IPS-NIHi7 (cell line): Measurements from ENCODE around the gene FGF9.

Source experiments
- DNase-seq: peaks from one replicate; pipeline ENCODE4 v3.0.0; 2012; ENCODE audit warnings: mixed read lengths; ENCODE audit errors: extremely low spot score

FGF9 gene

DNA sequence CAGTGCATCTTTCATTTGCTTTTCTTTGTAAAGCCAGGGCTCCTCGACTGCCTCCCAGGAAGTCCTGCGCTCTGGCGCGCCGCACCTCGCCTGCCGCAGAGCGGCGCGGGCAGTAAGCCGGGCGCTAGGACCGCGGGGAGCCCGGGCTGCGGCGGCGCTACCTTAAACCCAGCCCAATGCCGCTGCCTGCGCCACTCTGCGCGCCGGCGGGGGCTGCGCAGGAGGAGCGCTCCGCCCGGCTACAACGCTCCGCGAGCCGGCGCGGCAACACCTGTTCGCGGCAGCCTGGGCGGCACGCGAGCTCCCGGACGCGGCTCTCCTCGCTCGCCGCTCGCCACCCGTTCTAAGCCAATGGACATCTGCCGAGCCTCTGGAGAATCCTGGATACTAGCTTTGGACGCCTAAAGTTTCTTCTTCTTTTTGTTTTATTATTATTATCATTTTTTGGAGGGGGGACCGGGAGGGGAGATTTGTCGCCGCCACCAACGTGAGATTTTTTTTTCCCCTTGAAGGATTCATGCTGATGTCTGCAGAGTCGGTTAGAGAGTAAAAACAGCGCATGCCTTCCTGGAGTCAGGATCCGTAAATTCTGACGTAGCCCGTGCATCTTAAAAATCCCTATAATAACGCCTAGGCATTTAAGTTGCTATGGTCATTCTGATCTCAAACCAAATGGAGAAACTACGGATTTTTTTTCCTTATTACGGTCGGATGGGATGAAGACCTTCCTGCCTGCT is at the start of gene FGF9:
Gene FGF9 (plus strand): TSS at position 191 of the 737 bp plus-strand sequence. CDS start 840 bp downstream, outside the sequence.
- DNase-seq: peak; percentile 83

DNA sequence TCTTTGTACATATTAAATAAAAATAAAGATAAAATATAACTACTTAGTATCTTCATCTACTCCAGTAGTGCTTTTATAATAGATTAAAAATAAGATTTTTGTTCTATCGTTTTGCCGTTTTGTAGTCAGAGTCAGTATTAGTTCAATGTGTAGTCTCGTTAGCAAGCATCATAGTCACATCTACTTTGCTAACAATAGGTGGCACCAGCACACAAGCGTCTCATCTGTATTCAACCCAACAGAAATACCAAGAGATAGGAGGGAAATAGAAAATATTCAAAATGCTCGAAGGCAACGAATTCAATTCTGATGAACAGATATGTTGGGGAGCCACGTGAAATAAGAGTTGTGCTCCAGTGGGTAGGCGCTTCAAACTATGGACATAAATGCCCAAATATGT is 45.5 kb upstream of the FGF9 start:
- DNase-seq: peak; percentile 43

DNA sequence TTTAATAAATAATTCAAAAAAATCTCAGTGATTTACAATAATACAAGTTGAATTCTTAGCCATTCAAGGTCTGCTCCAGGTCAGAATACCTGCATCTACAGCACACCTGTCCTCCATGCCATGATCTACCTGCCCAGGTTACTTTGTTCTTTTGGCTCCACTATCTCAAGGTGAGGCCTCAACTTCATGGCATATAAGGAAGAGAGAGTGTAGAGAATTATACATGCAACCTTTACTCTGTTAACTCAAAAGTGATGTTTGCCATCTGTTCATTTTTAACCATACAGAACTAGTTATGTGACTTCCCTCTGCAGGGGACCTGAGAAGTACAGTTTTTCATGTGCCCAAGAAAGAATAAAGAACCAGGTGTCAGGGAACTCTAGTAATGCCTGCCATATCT is 38.7 kb upstream of the FGF9 start:
- DNase-seq: no peak

DNA sequence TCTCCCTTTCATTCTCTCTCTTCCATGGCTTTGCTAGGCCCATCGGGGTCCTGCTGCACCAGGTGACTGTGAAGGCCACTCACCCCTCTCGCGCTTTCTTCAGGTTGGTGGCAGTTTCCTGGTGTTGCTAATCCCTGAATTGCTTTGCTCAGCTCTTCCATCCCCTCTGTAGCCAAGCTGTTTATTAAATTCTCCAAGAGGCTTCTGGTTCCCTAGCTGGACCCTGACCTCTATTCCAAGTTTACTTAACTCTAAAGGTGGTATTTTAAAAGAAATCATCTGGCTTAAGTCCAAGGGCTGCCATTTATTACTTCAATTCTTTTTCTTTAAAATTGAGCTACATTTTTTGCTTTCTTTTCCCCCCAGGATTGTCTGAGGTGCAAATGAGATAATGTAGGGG is 34.2 kb upstream of the FGF9 start:
- no peak for DNase-seq

DNA sequence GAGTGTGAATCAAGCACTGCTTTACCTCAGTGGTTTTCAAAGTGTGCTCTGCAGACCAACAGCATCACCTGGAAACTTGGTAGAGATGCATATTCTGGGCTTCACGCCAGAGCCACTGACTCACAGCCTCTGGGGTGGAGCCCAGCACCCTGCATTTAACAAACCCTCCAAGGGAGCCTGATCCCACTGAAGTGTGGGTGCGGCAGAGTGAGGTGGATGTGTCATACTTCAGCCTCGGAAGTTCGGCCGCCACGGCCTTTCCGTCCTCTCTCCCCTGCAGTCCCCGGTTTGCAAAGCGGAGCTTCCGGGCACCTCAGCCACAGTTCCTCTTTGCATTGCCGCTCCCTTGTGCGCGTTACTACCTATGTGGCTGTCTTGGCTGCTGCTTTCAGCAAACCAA is 33.6 kb upstream of the FGF9 start:
- DNase-seq: no peak

DNA sequence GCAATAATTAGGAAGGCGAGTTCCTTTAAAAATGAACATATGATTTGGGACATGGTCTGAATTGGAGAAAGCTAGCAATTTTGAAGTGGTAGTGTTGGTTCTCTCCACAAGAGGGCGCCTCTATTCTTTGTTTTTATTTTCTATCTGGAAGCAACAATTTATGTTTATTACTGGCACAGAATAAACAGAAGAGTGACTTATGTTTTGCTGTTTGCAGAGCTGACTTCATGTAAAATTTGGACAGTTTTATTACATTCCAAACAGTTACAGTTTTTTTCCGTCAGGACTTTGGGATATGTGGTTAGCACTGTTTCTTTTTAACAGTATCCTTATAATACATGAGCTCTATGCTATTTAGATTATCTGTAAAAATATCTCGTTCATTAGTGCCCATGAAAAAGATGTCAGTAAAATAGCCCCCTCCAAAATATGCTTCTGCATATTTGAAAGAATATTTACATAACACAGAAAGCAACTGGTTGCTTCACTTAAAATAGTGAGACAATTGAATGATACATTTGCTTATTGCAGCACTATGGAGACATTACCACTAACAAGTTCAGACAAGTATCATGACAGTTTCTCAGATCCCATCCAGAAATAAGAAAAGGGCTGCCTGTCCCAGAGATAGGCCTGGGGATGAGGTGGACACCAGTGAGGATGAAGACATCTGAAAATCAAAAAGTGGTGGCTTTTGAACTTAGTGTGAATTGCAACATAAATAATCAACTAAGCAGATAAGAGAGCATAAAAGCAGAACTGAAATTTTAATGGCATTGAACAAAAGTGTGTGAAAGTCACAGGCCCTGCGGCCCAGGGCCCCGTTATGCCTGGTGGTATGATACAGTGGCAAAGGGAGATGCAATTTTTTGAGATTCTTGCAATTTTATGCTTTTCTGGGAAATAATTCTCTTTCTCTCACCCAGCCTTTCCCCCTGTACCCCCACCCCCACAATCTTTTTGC is 32.3 kb upstream of the FGF9 start:
- peak; percentile 45 for DNase-seq

DNA sequence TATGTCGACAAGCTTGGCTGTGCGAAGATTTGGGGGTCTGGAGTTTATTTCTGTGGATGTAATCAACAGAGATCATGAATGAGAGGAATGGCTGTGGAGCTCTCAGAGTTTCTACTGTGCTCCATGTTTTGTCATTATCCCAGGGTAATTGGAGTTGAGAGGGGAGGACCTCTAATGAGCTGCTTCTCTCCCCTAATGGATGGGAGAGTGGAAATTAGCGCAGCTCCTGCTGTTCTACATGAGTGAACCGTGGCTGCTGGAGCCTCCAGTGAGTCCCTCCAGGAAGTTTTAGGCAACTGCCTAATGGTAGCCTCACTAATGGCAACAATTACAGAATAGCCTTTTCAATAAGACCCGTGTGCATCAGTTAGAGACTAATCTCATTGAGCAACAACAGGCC is 31.3 kb upstream of the FGF9 start:
- no peak for DNase-seq

DNA sequence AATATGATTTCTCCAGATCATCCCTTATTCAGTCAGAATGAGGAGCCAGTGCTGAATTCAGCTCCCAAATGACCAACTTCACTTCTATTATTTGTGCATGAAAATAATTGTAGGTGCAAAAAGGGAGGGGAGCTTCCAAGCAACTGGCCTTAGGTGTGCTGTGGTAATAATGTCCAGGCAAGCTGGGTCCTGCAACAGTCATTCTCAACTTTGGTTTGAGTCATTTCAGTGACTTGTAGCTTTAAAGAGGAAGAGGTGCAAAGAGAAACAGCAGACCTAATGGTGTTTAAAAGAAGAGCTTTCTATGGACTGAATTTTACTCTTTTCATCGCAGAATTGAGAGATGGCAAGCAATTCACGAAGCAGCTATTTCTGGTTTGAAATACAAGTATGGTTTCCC is 29.2 kb upstream of the FGF9 start:
- no peak for DNase-seq

DNA sequence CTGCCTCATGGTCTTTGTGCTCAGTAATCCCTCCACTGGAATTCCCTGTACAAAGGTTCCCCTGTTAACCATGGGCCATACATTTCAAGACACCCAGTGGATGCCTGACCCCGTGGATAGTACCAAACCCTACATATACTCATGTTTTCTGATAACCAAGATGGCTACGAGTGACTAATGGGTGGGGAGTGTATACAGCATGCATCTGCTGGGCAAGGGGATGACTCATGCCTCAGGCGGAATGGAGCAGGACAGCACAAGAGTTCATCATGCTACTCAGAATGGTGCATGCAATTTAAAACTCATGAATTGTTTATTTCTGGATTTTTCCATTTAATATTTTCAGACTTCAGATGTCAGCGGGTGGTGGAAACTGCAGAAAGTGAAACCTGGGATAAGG is 13.3 kb upstream of the FGF9 start:
- DNase-seq: no peak

DNA sequence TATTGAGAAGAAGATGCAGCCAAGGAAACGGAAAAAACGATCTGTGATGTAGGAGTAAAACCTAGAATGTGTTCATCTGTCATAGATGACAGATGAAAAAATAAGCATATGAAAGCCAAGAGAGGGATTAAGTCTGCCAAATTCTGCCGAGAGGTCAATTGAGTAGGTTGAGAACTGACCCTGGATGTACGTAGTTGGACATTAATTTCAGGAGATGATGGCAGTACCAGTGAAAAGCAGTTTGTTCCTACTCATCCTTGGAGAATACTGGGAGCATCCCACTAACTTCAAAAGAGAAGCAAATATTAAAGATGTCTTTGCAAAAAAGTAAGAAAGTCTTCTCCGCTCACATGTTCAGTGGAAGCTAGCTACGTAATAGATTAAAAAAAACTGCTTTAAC is 11.8 kb upstream of the FGF9 start:
- no peak for DNase-seq

DNA sequence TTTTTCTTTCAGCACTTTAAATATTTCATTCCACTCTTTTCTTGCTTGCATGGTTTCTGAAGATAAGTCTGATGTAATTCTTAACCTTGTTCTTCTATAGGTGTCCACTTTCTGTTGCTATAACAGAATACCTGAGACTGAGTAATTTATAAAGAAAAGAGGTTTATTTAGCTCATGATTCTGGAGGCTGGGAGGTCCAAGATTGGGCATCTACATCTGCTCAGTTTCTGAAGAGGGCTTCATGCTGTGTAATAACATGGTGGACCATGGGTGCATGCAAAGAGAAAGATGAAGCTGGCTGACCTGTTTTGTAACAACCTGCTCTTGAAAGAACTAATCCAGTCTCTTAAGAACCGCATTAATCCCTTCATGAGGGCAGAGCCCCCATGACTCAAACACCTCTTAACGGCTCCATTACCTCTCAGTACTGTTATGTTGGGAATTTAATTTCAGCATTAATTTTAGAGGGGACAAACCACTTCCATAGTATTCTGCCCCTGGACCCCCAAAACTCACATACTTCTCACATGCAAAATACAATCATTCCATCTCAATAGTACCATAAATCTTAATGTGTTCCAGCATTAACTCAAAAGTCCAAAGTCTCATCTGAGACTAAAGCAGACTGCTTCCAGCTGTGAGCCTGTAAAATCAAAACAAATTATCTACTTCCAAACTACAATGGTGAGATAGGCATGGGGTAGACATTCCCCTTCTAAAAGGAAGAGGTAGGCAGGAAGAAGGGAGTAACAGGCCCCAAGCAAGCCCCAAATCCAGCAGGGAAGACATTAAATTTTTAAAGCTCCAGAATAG is 9.6 kb upstream of the FGF9 start:
- DNase-seq: no peak

DNA sequence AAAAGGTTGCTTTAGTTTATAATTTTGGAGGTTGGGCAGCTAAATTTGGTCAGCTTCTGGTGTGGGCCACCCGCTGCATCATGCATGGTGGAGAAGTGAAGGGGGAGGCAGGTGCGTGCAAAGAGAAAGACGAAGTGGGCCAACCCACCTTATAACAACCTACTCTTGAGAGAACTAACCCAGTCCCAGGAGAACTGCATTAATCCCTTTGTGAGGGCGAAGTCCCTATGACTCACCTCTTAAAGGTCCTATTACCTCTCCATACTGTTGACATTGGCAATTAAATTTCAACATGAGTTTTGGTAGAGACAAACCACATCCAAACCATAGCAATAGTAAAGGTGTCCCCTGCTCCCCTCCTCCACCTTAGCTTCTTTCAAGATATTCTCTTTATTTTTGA is 7.7 kb upstream of the FGF9 start:
- no peak for DNase-seq

DNA sequence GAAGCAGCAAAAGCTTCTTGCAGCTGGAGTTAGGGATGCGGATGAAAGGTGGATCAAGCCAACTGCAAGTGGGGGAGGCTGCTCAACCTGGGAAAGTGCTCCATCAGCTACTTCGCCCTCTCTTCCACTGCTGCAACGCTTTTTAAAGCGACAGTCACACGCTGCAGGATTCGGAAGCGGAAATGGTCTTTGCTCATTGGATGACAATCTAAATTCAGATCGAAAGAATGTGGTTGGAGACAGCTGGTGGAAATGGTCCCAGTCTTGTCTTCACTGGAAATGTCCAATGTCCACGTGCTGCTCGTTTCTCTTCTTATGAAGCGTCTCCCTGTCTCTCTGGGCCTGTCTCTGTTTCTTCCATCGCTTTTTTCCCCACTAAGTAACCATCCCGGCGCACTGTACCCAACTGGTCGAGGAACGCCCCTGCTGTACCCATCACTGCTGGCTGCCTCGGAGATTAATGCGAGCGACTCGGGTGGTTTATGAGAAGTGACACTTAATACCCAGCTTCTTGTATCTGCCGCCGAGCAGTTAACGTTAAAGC is 2.1 kb upstream of the FGF9 start:
- peak; percentile 48 for DNase-seq

DNA sequence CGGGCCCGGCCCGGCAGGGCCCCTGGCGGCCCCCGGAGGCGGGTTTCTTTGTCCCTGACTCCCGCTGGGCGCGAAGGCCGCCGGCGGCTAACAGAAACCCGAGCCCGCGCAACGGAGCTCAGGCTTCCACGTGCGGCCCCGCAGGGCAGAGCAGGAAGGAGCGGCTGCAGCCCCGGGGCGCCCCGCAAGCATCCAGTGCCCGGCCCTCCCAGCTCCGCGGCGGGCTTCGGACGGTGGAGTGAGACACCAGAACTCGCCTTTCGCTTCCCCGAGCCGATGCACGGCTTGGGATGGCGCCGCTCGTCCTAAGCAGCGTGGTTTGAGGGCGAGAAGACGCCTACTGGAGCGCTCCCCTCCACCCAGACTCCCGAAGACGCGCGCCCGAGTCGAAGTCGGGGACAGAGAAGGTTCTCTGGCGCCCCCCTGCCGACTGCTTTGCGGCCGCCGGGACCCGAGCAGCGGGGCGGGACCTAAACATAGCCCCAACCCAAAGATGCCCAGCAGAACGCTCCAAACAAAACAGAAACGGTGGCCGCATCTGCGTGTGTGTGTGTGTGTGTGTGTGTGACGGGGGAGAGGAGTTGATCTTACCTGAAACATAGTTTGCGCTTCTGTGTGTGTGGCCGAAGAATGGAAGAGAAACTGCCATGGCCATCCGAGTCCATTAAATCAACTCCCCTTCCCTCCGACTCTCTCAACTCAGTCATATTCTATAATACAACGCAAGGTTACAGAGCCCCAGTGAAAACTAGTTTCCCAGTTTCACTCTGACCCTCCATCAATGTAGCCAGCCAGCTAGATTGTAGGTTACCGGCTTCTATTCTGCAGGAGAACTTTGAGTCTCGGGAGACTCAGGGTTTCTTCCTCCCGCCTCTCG is 629 bp upstream of the FGF9 start:
- peak; percentile 48 for DNase-seq

DNA sequence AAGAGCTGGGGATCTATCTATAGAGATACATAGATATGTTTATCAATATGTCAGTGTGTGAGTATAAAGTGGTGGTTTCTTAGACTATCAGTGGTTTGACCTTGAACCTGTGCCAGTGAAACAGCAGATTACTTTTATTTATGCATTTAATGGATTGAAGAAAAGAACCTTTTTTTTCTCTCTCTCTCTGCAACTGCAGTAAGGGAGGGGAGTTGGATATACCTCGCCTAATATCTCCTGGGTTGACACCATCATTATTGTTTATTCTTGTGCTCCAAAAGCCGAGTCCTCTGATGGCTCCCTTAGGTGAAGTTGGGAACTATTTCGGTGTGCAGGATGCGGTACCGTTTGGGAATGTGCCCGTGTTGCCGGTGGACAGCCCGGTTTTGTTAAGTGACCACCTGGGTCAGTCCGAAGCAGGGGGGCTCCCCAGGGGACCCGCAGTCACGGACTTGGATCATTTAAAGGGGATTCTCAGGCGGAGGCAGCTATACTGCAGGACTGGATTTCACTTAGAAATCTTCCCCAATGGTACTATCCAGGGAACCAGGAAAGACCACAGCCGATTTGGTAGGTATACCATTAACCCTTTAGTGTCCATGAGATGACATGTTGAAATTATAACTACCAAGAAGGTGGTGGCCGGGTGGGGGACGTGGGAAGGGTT is 880 bp downstream of the FGF9 start:
- DNase-seq: no peak

DNA sequence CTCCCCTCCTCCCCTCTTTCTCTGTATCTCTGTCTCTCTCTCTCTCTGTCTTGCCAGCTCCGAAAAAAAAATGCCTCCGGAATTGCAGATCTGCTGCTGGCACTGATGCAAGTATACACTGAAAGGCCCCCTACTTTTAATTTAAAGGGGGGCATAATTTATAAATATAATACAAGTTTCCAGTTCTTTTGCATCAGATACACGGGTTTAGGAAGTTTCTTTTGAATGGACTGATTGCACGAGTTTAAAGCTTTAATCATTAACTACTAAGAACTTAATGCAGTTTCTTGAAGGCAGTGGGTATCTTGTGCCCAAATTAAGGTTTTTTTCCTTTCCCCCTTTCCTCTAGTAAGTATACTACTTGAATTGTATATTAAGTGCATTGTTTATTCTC is 1.4 kb downstream of the FGF9 start:
- no peak for DNase-seq

DNA sequence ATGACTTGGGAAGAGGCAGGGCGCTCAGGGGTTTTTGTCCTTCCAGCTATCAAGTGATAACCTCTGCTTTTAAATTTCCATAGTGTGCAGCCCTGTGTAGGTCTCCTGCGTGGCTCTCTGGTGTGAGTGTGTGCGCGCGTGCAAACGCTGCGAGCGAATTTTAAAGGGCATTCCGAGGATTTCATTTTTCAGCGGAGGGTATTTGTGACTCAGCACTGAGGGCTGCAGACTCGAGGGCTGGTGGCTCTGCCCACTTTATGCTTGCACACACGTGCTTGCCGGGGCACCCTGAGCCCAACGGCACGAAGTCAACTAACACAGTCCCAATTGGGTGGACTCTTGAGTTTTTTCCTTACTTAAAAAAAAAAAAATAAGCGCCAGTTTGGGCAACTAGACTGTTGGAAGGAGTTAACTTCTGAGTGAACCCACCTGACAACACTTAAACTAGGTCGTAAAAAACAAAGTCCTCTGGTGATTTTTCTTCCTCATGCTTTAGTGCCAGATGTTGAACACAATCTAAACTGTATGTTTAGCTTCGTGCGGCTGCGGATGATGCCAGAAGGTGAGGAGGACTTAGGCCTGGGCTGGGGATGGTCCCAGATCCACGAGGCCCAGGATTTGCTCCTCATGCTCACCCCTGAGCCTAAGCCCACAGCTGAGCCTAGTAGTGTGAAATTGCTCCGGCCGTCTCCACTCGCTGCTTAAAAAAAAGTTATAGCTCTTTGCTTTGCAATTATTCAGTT is 2.1 kb downstream of the FGF9 start:
- DNase-seq: no peak

DNA sequence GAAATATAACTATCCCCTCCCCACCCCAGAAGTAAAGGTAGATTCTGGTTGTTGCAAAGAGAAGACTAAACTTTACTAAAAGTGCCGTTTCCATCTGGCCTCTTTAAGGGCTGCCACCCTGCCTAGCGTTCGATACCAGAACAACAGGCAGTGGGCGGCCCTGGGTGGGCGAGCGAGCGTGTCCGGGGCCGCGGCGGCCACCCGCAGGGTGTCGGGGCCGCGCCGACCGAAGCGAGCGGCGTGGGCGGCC is 2.6 kb downstream of the FGF9 start:
- no peak for DNase-seq

DNA sequence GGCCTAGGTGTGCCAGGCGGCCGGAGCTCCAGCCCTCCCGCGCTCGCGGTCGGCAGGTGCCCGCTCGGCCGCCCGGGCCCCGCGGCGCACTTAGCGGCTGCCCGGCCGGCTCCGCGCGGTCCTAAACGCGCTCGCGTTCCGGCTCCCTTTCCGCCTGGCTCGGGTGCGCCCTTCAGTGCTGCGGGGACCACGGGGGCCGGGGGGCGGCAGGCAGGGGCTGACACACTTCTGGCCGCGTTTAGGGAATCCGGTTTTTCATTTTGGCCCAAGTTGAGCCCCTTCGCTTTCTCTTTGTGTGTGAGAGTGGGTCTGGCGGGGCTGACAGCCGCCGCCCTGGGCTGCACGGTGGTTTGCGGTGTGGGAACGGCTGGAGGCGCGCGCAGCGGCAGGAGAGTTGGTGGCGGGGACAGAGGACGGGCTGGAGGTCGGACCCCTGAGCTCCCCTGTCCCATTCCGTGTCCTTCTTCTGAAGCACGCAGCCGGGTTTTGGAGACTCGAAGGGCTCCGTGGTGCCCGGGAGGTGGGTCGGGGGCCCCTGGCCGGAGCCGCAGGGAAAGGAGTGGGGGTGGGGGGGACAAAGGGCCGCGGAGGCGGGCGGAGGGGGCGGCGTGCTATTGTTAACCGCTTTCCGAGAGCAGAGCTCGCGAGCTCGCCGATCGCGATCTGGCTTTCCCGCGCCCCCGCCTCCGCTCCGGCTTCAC is 3.1 kb downstream of the FGF9 start:
- DNase-seq: peak; percentile 72
